HG03571 (cell line): Measurements from ENCODE around the gene NCOR2.

Source experiments
- ATAC-seq: cut with Tn5 transposase; IDR thresholded peaks from one replicate; pipeline ENCODE4 v1.9.1; 2021; ENCODE audit not compliant: unreplicated experiment

The NCOR2 gene

DNA sequence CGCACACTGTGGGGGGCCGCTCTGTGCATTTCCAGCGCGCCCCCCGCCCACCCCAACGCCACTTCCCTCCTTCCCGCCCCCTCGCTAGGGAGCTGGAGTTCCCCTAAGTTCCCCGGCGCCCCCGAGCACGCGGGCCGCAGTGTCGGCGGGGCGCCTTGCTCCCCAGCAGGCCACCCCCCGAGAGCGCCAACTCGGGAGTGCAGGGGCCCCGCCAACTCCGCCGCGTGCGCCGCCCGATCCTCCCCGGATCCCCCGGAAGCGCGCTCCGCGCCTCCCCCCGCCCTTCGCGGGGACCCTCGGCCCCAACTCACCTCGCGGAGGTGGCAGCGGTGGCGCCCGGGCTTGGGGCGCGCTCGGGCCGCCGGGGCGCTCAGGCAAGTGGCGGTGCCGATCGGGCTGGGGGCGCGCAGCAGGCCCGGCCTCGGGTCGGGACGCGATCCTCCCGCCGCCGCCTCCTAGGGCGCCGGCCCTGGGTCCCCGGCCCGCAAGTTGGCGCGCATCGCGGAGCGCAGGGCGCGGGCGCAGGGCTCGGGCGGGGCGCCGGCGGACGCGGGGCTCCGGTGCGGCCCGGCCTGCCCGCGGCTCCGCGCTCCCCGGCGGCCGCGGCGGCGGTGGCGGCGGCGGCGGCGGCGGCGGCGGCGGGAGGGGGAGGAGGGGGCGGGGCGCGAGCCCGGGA is at the start of gene NCOR2:
Gene NCOR2, minus strand, starts transcription at position 616 of the 676 bp plus-strand sequence. CDS start 72,361 bp downstream, outside the sequence.
- peak; percentile 21 for ATAC-seq

DNA sequence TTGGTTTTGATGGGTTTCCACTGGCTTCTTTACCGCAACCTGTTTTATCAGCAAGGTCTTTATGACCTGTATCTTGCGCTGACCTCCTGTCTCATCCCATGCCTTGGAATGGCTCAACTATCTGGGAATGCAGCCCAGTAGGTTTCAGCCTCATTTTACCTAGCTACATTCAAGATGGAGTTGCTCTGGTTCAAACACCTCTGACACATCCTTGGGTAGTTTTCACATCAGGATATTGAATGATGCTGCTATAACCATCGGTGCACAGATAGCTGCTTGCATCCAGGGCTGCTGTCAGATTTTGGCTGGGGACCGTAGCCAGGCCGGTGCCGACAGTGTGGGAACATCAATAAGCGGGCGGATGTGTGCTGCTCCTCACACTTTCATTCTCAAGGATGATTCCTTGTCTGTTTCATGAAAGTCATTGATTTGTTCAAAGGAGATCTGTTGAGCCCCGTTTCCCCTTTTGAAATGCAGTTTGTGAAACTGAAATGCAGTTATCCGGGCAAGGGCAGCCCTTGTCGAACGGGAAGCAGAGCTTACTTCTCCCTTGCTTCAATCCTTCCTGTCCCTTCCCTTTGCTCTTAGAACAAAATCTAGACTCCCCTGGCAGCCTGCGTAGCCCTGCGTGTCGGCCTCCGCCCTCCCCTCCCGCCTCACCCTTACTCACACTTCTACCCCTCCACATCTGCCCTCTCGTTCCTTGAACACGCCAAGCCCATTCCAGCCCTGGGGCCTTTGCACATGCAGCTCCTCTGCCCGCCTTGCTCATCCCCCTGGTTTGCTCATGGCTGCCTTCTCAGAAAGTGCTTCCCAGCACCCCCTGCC is 49.2 kb upstream of the NCOR2 start:
- no peak for ATAC-seq

DNA sequence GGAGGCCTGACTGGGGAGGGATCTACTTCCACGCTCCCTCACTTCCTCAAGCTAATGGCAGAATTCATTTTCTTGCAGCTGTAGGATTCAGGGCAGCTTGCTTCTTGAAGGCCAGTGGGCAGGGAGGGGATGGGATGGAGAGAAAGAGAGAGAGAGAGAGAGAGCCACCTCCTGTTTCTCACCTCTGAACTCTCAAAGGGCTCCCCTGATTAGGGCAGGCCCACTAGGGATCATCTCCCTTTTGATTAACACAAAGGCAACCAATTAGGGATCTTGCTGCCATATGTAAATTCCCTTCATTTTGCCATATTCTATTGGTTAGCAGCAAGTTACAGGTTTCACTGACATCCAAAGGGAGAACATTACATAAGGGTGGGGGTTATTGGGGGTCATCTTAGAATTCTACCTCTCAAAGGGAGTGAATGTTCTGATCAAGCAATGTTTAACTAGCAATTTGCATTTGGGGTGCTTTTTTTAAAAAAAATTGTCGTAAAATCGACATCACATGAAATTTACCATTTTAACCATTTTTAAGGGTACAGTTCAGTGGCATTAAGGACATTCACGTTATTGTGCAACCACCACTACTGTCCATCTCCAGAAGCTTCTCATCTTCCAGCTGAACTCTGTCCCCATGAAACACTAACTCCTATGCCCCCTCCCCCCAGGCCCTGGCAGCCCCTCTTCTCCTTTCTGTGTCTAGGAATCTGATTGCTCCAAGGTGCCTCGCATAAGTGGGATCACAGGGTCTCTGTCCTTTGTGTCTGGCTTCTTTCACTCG is 47.3 kb upstream of the NCOR2 start:
- ATAC-seq, result no peak

DNA sequence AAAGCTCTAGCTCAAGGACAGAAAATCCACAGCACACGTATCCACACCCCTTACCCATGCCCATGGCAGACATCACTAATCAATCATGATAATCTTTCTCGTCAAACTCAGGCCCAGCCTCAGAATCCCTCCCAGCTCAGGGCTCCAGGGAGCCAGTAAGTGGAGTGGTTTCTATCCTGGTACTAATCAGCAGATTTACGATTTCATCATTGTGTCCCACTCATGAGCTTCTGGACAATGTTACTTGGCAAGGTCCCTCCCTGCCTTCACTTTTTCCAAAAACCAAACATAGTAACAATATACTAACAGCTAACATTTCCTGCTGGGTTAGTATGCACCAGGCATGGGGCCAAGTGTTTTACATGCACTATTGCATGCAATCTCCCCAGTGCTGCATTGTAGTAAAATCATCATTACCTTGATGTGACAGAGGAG is 45.8 kb upstream of the NCOR2 start:
- no peak for ATAC-seq

DNA sequence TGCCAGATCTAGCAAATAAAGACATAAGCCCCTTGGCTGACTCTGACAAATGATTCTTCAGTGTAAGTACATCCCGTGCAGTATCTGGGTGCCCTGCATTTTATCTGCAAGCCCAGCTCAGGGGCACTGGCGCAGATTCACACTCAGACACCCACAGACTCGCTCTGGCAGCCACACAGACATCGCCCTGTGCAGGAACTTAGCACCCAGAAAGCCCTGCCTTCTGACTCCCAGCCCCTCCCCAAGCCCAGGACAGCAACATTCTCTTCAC is 44.9 kb upstream of the NCOR2 start:
- ATAC-seq, result no peak

DNA sequence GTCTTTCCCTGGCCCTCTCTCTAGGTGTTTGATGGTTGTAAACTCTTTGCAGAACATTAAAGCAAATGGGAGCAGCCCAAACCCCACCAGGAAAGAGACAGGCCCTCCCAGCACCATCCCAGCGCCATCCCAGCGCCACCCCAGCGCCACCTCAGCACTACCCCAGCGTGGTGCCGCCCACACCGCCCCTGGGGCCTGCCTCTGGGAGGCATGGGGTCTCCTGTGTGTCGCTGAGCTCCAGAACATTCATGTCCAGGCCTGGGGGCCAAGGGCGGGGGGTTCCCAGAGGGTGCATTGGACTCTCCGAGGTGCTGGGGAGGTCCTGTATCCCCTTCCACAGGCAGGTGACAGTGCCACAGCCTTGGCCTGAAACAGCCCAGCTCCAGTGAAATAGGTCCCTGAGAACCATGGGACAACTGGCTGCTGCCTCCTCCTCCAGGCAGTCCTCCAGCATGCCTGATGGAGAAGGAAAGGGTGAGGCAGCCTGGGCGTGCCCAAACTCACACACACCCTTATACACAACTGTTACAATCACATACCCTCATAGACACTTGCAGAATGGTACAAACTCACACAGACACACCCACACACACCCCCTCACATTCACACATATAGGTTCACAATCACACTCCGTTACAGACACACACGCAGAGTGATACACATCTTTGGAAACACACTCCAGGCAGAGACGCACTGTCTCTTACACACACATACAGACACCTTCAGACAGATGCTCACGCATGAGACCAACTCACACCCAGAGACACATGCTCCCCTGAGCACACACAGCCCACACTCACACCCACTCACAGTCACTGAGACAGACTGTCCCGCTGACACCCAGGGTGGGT is 44.4 kb upstream of the NCOR2 start:
- ATAC-seq, result no peak

DNA sequence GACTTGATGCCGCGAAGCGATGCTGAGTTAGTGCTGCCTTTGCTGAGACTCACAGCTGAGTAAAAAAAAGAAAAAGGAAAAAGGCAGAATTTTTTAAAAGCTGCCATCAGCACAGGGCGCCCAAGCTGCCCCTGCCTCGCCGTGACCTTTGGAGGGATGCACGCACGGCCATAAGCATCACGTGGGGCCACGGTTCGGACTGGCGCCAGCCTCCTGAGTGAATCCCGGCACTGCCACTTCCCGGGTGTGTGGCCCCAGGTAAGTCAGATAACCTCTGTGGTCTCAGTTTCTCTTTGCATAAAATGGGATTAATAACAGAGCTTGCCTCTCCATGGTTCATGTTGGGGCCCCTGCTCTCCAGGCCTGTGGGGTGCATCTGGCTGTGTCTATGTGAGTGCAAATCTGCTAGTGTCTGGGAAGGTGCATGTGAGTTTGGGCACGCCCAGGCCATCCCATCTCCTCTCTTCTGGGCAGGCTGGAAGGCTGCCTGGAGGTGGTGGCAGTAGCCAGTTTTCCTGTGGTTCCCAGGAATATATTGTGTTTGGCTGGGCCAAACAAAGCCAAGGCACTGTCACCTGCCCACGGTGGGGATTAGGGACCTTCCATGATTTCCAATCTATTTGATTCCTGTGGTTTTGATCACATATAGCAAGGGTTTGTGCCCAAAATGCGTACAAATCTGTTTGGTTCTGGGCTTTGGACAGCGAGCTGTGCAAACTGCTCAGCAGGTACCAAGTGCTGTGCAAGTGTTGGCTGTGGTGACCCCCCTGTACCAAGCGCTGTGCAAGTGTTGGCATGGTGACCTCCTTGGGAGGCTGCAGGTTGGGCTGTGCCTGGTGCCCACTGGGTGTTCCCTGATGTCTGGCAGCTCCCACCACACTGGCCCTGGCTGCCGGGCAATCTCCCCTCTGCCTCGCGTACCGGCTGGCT is 43.5 kb upstream of the NCOR2 start:
- no peak for ATAC-seq

DNA sequence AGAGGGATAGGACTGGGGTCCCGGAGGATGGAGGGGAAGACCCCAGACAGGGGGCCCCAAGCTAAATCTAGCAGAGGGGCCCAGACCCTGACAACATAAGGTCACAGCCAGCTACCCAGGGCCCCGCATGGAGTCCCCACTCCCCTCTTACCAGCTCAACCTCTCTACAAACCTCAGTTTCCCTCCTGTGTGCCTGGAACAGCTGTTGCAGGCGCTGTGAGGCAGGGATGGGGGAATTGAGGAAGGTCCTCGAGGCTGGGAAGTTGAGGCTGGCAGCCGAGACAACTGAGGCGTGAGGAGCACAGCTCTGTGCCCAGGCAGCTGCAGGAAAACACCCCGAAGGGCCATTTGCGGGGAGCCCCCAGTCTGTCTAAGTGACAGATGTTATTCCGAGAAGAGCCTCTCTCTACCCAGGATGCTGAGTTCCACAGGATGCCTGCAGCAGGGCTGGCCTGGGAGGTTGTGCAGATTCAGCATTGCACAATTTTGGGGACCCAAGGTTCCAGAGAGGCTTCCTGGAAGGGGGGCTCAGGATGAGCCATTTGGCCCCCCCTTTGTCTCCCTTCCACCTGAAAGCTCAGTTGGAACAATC is 42.7 kb upstream of the NCOR2 start:
- ATAC-seq, result no peak

DNA sequence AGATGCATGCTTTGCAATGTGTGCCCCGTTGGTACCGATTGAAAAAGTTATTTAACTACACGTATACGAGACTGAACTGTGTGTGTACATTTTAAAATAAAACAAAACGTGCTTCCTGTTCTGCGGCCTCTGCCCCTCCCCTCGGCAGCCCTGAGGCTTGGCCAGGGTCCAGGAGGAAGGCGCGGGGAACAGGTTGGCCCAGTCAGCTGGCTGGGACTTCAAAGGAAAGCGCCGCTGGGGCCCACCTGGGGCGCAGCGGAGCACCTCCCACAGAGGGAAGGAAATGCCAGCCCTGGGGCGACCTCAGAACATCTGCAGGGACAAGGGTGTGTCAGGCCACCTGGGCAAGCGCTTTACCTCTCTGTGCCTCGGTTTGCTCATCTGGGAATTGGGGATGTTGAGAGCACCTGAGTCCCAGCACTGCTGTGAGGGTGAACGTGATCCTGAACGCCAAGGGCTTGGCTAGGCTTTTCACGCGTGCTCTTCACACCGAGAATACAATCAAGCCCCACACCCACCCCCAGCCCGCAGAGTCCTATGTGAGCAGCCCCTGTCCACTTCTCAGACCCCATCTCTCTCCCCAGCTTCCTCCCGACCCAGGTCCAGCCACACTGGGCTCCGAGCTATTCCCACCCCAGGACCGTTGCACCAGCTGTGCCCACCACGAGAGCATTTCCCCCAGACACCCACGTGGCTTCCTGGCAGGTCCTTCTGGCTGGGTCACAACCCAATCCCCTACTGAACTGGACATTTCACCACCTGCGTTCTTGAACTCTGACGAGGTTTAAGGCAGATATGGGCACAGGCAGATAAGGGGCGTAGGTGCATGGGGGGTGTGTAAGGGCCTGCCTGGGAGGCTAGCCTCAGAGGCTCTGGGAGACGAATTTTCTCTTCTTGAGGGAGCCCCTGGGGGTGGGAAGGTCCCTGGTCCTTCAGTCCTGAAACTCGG is 41.9 kb upstream of the NCOR2 start:
- ATAC-seq, result peak; percentile 68

DNA sequence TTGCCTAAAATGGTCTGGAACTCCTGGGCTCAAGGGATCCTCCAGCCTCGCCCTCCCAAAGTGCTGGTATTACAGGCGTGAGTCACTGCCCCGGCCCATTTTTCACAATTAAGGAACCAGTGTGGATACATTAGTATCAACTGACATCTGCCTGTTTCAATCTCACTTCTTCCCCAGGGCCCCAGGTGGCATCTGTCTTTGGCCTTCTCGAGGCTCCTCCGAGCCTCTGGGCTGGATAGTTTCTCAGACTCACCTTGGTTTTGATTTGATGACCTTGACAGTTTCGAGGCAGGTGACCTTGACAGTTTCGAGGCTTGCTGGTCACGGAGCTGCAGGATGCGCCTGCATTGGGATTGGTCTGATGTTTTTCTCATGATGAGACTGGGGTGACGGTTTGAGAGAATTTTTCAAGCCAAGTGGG is 41.0 kb upstream of the NCOR2 start:
- ATAC-seq, result peak; percentile 11

DNA sequence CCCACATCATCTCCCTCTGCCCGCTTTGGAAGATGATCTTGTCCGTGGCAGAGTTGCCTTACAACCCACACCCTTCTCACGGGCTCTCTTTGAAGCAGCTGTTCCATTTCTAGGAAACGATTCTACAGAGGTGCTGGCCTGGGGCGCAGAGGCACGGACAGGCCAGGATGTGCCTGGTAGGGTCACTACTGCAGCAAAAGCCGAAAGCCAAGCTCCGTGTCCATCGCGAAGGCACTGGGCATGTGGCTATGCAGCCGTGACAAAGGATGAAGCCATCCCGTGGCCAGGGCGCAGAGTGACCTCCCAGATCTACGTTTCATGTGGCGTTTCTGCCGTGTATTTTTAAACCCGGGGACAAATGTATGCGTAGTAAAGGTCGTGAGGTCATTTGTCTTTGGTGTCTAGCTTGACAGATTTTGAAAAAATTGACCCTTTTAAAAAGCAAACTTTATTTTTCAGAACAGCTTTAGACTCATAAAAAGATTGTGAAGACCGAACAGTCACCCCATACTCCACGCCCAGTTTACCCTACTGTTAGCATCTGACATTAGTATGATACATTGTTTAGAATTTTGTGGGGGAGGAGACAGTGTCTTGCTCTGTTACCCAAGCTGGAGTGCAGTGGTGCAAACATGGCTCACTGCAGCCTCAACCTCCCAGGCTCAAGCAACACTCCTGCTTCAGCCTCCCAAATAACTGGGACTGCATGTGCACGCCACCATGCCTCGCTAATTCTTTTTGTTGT is 40.4 kb upstream of the NCOR2 start:
- ATAC-seq, result no peak

DNA sequence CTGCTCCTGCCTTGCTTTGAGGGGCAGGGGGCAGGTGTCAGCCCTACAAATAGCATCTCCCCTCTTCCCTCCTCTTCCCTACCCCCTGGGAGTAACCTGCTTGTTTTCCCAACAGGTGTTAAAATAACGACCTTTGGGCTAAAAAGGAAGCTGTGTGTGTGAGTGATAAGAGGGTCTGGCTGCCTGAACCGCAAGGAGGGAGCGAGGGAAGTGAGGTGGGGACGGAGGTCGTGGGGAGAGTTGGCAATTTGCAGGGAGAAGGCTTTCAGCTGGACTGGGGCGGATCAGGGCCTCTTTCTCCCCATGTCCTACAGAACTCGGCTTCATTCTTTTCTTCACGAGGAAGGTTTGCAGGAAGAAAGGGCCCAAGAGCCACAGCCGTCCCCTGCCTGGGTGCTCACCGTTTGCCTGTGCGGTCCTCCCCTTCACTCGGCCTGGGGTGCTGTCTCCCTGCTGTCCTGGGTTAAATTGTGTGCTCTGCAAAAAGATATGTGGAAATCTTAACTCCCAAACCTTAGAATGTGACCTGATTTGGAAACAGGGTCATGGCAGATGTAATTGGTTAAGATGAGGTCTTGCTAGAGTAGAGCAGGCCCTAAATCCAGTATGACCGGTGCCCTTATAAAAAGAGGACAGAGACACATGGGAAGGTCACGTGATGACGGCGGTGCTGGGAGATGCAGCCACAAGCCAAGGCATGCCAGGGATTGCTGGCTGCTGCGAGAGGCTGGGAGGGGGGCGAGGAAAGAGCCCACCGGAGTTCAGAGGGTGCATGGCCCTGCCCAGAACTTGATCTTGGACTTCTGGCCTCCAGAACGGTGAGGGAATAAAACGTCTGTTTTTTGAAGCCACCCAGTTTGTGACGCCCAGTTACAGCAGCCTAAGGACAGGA is 38.7 kb upstream of the NCOR2 start:
- ATAC-seq, result no peak

DNA sequence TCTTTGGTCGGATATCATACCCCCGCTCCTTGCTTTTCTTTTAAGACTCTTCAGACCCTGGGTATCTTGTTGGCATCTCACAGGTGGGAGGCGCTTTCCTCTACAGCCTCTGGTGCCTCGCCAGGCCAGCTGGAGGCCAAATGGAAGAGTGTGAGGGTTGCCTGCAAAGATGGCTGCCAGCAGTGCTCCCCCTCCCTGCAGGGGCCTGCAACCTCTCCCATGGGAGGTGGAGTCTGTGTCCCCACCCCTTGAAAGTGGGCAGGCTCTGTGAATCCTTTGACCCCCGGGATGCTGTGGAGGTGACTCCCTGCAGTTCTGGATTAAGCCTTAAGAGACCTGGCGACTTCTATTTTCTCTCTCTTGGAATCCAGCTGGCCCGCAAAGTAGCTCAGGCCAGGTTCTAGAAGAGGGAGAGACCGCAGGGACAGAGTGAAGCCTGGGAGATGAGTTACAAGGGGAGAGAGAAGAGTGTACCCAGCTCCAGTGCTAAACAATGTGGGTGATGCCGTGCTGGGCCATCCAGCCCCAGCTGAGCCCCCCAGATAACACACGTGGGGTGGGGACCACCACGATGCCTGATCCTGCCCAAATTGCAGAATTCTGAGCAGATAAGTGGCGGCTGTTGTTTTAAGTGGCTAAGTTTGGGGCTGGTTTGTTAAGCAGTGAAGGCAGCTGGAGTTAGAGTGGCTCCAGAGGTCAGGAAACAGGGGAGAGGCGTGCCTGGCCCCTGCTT is 37.9 kb upstream of the NCOR2 start:
- ATAC-seq, result no peak

DNA sequence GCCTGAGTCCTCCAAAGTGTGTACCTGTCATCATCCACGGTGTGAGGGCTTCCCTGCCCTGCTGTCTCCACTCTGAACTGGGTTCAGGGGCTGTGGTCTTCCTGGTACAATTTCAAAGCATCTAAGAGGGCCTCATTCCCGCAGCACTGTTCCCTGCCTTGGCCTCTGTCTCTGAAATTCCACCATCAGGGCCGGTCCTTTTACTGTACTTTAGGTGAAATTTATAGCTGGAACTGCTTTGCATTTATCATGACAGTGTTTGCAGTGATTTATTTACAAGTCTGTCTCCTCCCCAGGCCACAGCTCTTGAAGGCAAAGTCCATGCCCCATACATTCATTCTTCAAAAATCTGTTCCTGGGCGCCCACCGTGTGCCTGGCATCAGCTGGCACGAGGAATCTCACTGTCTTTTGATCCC is 36.9 kb upstream of the NCOR2 start:
- no peak for ATAC-seq

DNA sequence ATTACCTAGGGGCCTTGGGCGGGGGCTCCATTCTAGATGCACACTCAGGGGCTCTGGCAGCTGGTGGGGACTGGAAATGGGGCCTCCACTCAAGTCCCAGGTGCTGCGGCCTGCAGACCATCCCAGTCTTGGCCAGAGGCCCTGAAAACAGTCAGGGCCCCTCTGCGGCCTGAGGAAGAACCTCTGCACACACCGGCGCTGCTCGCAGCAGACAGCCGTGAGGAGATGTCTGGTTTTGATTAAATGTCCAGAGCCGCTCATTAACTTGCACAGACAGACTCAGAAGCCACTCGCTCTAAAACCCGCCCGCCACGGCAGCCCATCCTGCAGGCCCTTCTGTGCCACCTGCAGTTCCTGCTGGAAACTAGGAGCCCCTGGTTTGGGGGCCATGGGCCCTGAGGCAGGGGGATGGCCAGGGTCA is 36.4 kb upstream of the NCOR2 start:
- no peak for ATAC-seq

DNA sequence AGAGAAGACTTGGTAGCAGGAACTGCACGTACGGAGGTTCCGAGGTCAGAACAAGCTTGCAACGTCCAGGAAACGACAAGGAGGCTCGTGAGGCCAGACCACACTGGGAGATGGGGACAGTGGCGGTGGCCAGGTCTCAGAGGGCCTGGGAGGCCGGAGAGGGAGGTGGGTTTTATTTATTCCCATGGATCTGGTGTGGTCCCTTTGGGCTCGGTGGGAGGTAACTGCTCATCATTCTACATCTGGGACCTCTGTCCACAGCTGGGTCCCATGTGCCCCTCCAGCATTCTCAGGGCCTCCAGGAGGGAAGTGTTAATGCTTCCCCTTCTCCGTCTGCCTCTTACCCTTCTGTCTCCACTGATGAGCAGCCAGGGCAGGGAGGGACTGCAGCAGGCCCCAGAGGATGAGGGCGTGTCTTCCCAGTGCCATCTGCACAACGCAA is 35.7 kb upstream of the NCOR2 start:
- ATAC-seq, result no peak
